Heart right ventricle (tissue), 16 donors: ENCODE measurements around the gene ANKRD10. TPM values are rescaled to one million over a fixed set of nuclear protein-coding genes. Genes with fewer than 3 reads are reported as not detected.

Experiments used
- ATAC-seq, 8 donors: fragments of 200-7000 bp; cut with Tn5 transposase; one replicate each; pipeline ENCODE4 v1.9.1; 2020; ENCODE audit warnings: mild to moderate bottlenecking in 8 of 8, moderate library complexity in 8 of 8, moderate number of reproducible peaks in 1 of 8
- DNase-seq, 2 donors: peaks; one replicate each; pipeline ENCODE4 v3.0.0-alpha.2; 2020
- H3K27ac ChIP-seq, 10 donors: fragments of 200-600 bp; sonication (generic) in 2 of 10; one replicate each; pipeline versions ENCODE4 v1.5.0 to v1.8.0; 2020 to 2022; ENCODE audit warnings: mild to moderate bottlenecking in 3 of 10
- H3K27me3 ChIP-seq, 7 donors: fragments of 200-600 bp; one replicate each; pipeline ENCODE4 v1.8.0; 2021 to 2022; ENCODE audit warnings: mild to moderate bottlenecking in 2 of 7
- H3K36me3 ChIP-seq, 9 donors: fragments of 200-600 bp; sonication (generic) in 1 of 9; one replicate each; pipeline versions ENCODE4 v1.5.0 to v1.8.0; 2020 to 2022; ENCODE audit warnings: mild to moderate bottlenecking in 2 of 9
- H3K4me1 ChIP-seq, 9 donors: fragments of 200-600 bp; sonication (generic) in 1 of 9; one replicate each; pipeline versions ENCODE4 v1.5.0 to v1.8.0; 2020 to 2022; ENCODE audit warnings: mild to moderate bottlenecking in 4 of 9
- H3K4me3 ChIP-seq, 10 donors: fragments of 200-600 bp; sonication (generic) in 2 of 10; one replicate each; pipeline versions ENCODE4 v1.5.0 to v1.8.0; 2020 to 2022; ENCODE audit warnings: mild to moderate bottlenecking in 7 of 10, moderate library complexity in 2 of 10
- H3K9me3 ChIP-seq, 11 donors: fragments of 200-600 bp in 10 of 11; sonication (generic) in 2 of 11; one replicate each; pipeline versions ENCODE4 v1.5.0 to v1.8.0; 2013 to 2022; ENCODE audit warnings: mild to moderate bottlenecking in 2 of 11, control low read depth in 1 of 11, moderate library complexity in 1 of 11
- WGBS, 2 donors: extraction: QIAGEN DNeasy Blood & Tissue Kit; methylation state at CpG; one replicate each; pipeline ENCODE4 v1.1.7; 2013; ENCODE audit warnings: inconsistent platforms in 1 of 2; 5-methylcytosine and 5-hydroxymethylcytosine counted together
- intact Hi-C, 10 donors: fragments of 100-400 bp; cut with DNase I; formaldehyde crosslinking; loops; one replicate each; pipeline versions ENCODE4 v1.11.1 to v1.14.2; 2022
- polyA plus RNA-seq, 2 donors: library from polyadenylated mRNA; stranded (reverse); fragments of 200-250 nt; gene quantifications; one replicate each; pipeline ENCODE4 v1.2.3, GENCODE V29; 2013
- total RNA-seq, 10 donors: library from RNA; stranded (reverse); fragmentation: NEBNext Ultra II Directional in 3 of 10; extraction: Animal tissue kit (Norgen Biotek cat#: 25700) in 3 of 10; gene quantifications; one replicate each; pipeline versions ENCODE4 v1.2.1 to v1.2.4, GENCODE V29; 2021 to 2023
- TF ChIP-seq, protein P1 (sequence below), 9 donors: fragments of 200-600 bp; sonication (generic) in 2 of 9; IDR thresholded peaks; one replicate each; pipeline versions ENCODE4 v1.5.0 to v1.8.0; 2021 to 2022; ENCODE audit warnings: antibody characterized with exemption in 9 of 9, mild to moderate bottlenecking in 5 of 9, moderate library complexity in 1 of 9
- donor health status: Arrhythmogenic right ventricular cardiomyopathy.
- donor health status: ischemic (EF 13 %, LVEDD 7.1; RV severe dilation, severe dysfunction).
- donor health status: healthy with polysubstance abuse.
- donor health status: DM: no; HTN: yes; CAD: no.
- donor health status: DM: no; HTN: no; CAD: no.
- donor health status: ischemic (EF 25% LVEDD 6.9; RV normal size, moderate dysfunction).
- donor health status: ischemic (EF 25% LVEDD 5.7; RV mildly dilated, moderate dysfunction).
- donor health status: healthy.
- donor health status: DM: yes; HTN: yes; CAD: no.
- donor health status: Ischemic cardiomyopathy.
- donor health status: ischemic (EF 35%, LVEDD 5.7; RV mildly dilated, moderate dysfunction).
- donor health status: nonischemic (EF 11% LVEDD 7.7; RV severe dilation, severe dysfunction).
- donor health status: DM: yes; HTN: yes; CAD: no.
- donor health status: PGD.
- donor health status: ischemic (EF 29% LVEDD 5.4; RV normal size, mild dysfunction).
- donor health status: nonischemic (EF 23%, LVEDD 6.1; RV moderate dilation, normal function).

The ANKRD10 gene
- total and polyA plus RNA-seq, 12 donors, result 32.4 to 127 (median 49.0) TPM

DNA sequence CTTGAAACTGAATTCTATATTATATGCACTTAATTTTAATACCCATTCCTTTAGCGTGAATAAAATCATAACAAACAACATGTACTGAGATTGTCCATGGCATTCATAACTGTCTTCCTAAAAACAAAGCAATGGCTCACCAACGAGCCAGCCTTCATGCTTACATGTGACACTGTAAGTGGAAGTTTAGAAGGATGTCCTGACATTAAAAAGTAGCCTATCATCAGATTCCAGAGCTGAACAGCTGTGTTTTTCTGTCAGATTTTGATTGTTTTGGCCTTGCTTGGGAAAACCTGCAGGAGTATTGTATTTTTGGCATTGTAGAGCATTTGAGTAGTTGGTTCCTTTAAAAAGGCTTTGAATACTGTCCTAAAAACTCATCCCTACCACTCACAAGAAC is 21.3 kb downstream of the ANKRD10 start:
- no peak for DNase-seq
- no peak overlapping the region for H3K27ac ChIP-seq
- intact Hi-C loops, result no loop called here
- H3K4me3 ChIP-seq, result no peak overlapping the region
- WGBS, 2 donors, result 66 to 70% methylated on average over 2 of the region's 2 CpGs
- no peaks in the 10 kb centered on the region for H3K9me3 ChIP-seq
- H3K27me3 ChIP-seq, result no peaks in the 10 kb centered on the region
- ATAC-seq, result no peak
- H3K36me3 ChIP-seq, result peaks cover 0 to 82% (median 10%) of the 10 kb centered on the region in 9 donors
- peaks cover 0 to 5% (median under 1%) of the 10 kb centered on the region in 9 donors for H3K4me1 ChIP-seq
- TF ChIP-seq, protein P1, sequence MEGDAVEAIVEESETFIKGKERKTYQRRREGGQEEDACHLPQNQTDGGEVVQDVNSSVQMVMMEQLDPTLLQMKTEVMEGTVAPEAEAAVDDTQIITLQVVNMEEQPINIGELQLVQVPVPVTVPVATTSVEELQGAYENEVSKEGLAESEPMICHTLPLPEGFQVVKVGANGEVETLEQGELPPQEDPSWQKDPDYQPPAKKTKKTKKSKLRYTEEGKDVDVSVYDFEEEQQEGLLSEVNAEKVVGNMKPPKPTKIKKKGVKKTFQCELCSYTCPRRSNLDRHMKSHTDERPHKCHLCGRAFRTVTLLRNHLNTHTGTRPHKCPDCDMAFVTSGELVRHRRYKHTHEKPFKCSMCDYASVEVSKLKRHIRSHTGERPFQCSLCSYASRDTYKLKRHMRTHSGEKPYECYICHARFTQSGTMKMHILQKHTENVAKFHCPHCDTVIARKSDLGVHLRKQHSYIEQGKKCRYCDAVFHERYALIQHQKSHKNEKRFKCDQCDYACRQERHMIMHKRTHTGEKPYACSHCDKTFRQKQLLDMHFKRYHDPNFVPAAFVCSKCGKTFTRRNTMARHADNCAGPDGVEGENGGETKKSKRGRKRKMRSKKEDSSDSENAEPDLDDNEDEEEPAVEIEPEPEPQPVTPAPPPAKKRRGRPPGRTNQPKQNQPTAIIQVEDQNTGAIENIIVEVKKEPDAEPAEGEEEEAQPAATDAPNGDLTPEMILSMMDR (IDR thresholded peaks at IDR 0.05), result no peak

DNA sequence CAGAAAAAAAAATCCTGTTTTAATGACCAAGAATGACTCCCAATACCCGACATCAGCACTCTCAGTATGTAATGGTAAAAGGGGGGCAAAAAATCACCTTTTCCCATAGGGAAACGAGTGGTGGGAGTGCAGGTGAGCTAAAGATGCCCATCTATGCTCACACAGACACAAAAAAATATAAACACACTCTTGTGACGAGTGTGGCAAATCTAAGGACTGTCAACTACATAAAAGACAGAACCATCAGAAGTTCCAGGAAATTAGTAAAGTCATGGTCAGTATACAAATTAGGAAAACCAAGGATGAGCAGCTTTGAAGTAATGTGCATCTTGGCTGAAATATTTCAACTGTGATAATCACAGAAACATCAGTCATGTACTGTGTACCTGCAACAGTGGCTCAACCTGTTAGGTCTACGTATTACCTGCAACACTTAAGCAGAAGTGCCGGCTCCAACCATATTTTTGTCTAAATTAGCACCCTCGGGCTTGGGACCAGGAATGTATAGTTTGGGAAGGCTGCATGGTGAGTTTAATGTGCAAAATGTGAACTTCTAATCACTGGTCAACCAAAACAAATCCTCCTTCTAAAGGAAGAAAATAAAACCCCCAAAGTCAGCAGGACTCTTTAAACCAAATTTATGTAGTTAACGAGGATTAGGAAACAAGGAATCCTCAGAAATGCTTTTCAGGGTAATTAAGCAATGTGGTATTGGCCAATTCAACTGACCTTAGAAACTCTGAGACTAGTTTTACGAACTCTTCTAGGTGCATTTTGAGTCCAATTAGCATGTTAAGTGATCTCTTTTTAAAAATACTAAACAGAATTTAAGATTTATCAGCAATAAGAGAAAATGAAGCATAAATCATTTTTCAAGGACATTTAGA is 24.3 kb downstream of the ANKRD10 start:
- WGBS, 2 donors, result 82 to 89% methylated on average over 8 of the region's 8 CpGs
- H3K4me3 ChIP-seq, result no peak overlapping the region
- TF ChIP-seq, protein P1 (IDR thresholded peaks at IDR 0.05), result no peak
- DNase-seq, result no peak
- peaks cover 0 to 53% (median 10%) of the 10 kb centered on the region in 9 donors for H3K36me3 ChIP-seq
- intact Hi-C loops, result no loop called here
- peaks cover 0 to 24% (median 11%) of the 10 kb centered on the region in 9 donors for H3K4me1 ChIP-seq
- no peaks in the 10 kb centered on the region for H3K9me3 ChIP-seq
- ATAC-seq, result no peak
- no peak overlapping the region for H3K27ac ChIP-seq
- H3K27me3 ChIP-seq, result no peaks in the 10 kb centered on the region

DNA sequence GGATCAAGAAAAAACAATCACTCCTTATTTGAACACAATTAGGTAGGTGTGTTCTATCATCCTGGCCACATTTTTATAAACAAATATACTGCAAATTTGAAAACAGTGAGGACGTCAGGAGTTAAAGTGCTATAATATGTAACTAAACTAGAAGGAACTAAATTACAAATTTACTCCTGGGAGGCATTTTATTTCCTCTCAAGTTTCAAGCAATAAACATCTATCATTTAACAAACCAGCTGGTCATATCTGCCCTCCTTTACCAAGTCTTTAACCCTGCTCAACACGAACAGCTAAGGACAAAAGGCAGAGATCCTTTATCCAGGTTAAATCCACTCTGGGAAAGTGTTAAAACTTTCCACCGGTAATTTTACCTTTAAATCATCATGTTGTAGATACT is 26.5 kb downstream of the ANKRD10 start:
- peak overlapping the region in 5 of 10 donors; percentile 9 to 58 (median 11) for H3K27ac ChIP-seq

DNA sequence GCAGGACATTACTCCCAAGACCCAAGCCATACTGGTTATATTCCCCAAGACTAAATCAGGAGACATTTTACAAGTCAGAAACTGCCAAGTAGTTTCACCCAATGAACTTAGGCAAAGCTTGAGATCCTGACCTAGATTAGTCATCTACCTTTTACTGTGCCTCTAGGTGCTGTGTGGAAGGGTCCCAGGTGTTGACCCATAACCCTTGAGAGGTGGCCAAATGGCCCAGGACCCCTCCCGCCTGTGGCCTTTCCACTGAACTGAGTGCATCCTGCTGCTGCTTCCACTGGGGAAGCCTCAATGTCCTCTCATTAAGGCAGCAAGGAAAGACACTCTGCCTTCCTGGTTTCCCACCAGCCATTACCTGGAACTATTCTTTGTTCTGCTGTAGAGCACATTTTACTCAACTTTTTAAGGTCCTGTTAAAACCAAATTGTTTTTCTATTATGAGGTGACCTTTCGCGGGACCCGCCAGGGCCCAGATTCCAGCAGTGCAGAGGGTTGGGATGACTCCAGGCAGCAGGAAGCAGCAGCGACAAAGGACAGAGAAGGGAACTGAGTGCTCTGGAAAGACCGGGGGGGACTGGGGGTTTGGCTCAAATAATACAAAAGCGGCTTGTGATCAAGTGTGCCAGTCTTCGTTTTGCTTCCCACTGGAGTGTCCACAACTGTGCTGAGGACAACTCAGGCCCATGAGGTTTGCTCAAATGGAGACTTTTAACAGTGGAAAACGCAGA is 27.1 kb downstream of the ANKRD10 start:
- Histone ChIP-seq H3K4me1 (peaks cover 0 to 20% (median 11%) of the 10 kb centered on the region in 9 donors), H3K9me3 (no peaks in the 10 kb centered on the region), H3K27me3 (no peaks in the 10 kb centered on the region), H3K27ac (peak overlapping the region in 6 of 10 donors; percentile 10 to 58 (median 18)), H3K36me3 (peaks cover 0 to 36% (median 0%) of the 10 kb centered on the region in 9 donors), H3K4me3 (no peak overlapping the region)
- no peak for DNase-seq
- peak; percentile 8 to 90 (median 74) for ATAC-seq
- intact Hi-C loops, result no loop called here
- TF ChIP-seq, protein P1 (IDR thresholded peaks at IDR 0.05), result no peak
- 38 to 43% methylated on average over 9 of the region's 9 CpGs for WGBS, 2 donors

More for the DNA sequence above, 26.5 kb downstream of the ANKRD10 start:
- DNase-seq (no peak), ATAC-seq (no peak)
- peaks cover 0 to 36% (median 6%) of the 10 kb centered on the region in 9 donors for H3K36me3 ChIP-seq
- H3K9me3 ChIP-seq, result no peaks in the 10 kb centered on the region
- H3K27me3 ChIP-seq, result no peaks in the 10 kb centered on the region
- intact Hi-C loops, result no loop called here
- H3K4me1 ChIP-seq, result peaks cover 0 to 20% (median 11%) of the 10 kb centered on the region in 9 donors
- TF ChIP-seq, protein P1 (IDR thresholded peaks at IDR 0.05), result no peak
- WGBS, 2 donors, result 78 to 79% methylated on average over 3 of the region's 3 CpGs
- H3K4me3 ChIP-seq, result no peak overlapping the region
